Keratinocyte (primary cell): ENCODE measurements around the gene MSI2. TPM values are rescaled to one million over a fixed set of nuclear protein-coding genes. Genes with fewer than 3 reads are reported as not detected.
"Not testable (repeated sequence)": the region's sequence is repeated elsewhere in the genome, so short reads cannot be mapped to it uniquely, and the experiment has no call there.

Experiments
- DNase-seq: peaks from one replicate; pipeline ENCODE4 v3.0.0-alpha.2; 2011; ENCODE audit warnings: low read depth, missing footprints, low spot score
- FAIRE-seq: peaks from 2 replicates; lab custom pipeline; 2011; peaks lifted over from hg19 to GRCh38; lab: Jason Lieb, UNC
- H2AFZ ChIP-seq: 2 replicates; pipeline ENCODE4 v1.6.0; 2012; ENCODE audit warnings: low read length, control low read depth, inconsistent platforms; ENCODE audit not compliant: control insufficient read depth
- H3K27ac ChIP-seq: 2 replicates; pipeline ENCODE4 v1.5.1; 2011; ENCODE audit warnings: low read length; ENCODE audit not compliant: control insufficient read depth, insufficient read depth
- H3K27me3 ChIP-seq: 3 replicates; pipeline ENCODE4 v1.6.0; 2011; ENCODE audit warnings: low read length; ENCODE audit not compliant: control insufficient read depth, insufficient read depth; ENCODE audit errors: extremely low read depth
- H3K36me3 ChIP-seq, 2 experiments: 2 replicates in 1 of 2; 3 replicates in 1 of 2; pipeline ENCODE4 v1.5.1; 2011; ENCODE audit warnings: low read length in 2 of 2, mild to moderate bottlenecking in 1 of 2; ENCODE audit not compliant: control insufficient read depth in 2 of 2, insufficient read depth in 2 of 2; ENCODE audit errors: extremely low read depth in 1 of 2
- H3K4me1 ChIP-seq: 3 replicates; pipeline ENCODE4 v1.5.1; 2011; ENCODE audit warnings: low read length; ENCODE audit not compliant: control insufficient read depth, insufficient read depth; ENCODE audit errors: extremely low read depth
- H3K4me2 ChIP-seq: 3 replicates; pipeline ENCODE4 v1.6.0; 2011; ENCODE audit warnings: low read depth, low read length; ENCODE audit not compliant: control insufficient read depth, insufficient read depth; ENCODE audit errors: extremely low read depth
- H3K4me3 ChIP-seq, 3 experiments: fragments of 200-600 bp in 1 of 3; sonication (generic) in 1 of 3; 2 replicates in 2 of 3; 3 replicates in 1 of 3; pipeline ENCODE4 v1.5.1; 2011 to 2016; ENCODE audit warnings: low read length in 3 of 3, mild to moderate bottlenecking in 3 of 3, control low read depth in 2 of 3, inconsistent platforms in 1 of 3, low read depth in 1 of 3, mixed read lengths in 1 of 3, mixed run types in 1 of 3, moderate library complexity in 1 of 3; ENCODE audit not compliant: control insufficient read depth in 2 of 3, insufficient read depth in 2 of 3; ENCODE audit errors: extremely low read depth in 1 of 3
- H3K79me2 ChIP-seq: 2 replicates; pipeline ENCODE4 v1.6.0; 2012; ENCODE audit warnings: low read length; ENCODE audit not compliant: control insufficient read depth, insufficient read depth
- H3K9ac ChIP-seq: 3 replicates; pipeline ENCODE4 v1.6.0; 2011; ENCODE audit warnings: low read length; ENCODE audit not compliant: control insufficient read depth, insufficient read depth; ENCODE audit errors: extremely low read depth
- H3K9me1 ChIP-seq: 3 replicates; pipeline ENCODE4 v1.6.0; 2011; ENCODE audit warnings: low read length; ENCODE audit not compliant: control insufficient read depth, insufficient read depth; ENCODE audit errors: extremely low read depth
- H3K9me3 ChIP-seq: 2 replicates; pipeline ENCODE4 v1.5.1; 2012; ENCODE audit warnings: low read depth, low read length; ENCODE audit not compliant: control insufficient read depth
- H4K20me1 ChIP-seq: 3 replicates; pipeline ENCODE4 v1.6.0; 2011; ENCODE audit warnings: low read length; ENCODE audit not compliant: control insufficient read depth, insufficient read depth; ENCODE audit errors: extremely low read depth
- CTCF ChIP-seq, 3 experiments: IDR thresholded peaks in 1 of 3; conservative IDR thresholded peaks in 1 of 3; optimal IDR thresholded peaks in 1 of 3; 2 replicates in 2 of 3; 3 replicates in 1 of 3; pipeline versions ENCODE3 to v1.5.1; 2011; ENCODE audit warnings: low read length in 3 of 3, mild to moderate bottlenecking in 3 of 3, moderate library complexity in 2 of 3, control low read depth in 1 of 3, inconsistent platforms in 1 of 3; ENCODE audit not compliant: insufficient read depth in 2 of 3; ENCODE audit errors: extremely low read depth in 1 of 3
- EZH2 ChIP-seq: IDR thresholded peaks from one replicate; pipeline ENCODE4 v1.6.1; 2012; ENCODE audit warnings: inconsistent platforms, mild to moderate bottlenecking, low read length, moderate library complexity
- dilution Hi-C: fragments of 300-500 bp; cut with MboI; formaldehyde crosslinking; loops from one replicate; pipeline ENCODE4 v1.7.0; 2020; ENCODE audit warnings: low sequenced_read_pairs; ENCODE audit not compliant: extremely low pct_ligation_motif_present
- polyA plus RNA-seq, 5 experiments: library from polyadenylated mRNA; depleted of rRNA in 3 of 5; stranded (reverse) in 3 of 5; stranded (forward) in 1 of 5; unstranded in 1 of 5; fragments of >200 nt; gene quantifications; 1 replicate in 1 of 5; 2 replicates in 3 of 5; 3 replicates in 1 of 5; pipeline versions ENCODE4 v1.2.1 to v1.2.3, GENCODE V29; 2011 to 2012; ENCODE audit warnings: missing spikeins in 2 of 5, low read depth in 1 of 5, low replicate concordance in 1 of 5

Gene MSI2
- polyA plus RNA-seq, 1 donor (not counting 4 experiments of a cell fraction or from before 2014, with no cell fraction given), result 22.3 TPM

GRCh38 chr17:57498443-57498842, 242.1 kb downstream of the MSI2 start:
- H3K79me2 ChIP-seq, result no peaks in the 10 kb centered on the region
- no peak overlapping the region for H3K4me2 ChIP-seq
- no peak overlapping the region for H3K4me3 ChIP-seq
- no peaks in the 10 kb centered on the region for H3K9me3 ChIP-seq
- FAIRE-seq, result no peak
- no peaks in the 10 kb centered on the region for H3K27me3 ChIP-seq
- H3K4me1 ChIP-seq, result no peaks in the 10 kb centered on the region
- H3K36me3 ChIP-seq, result no peaks in the 10 kb centered on the region
- H3K9me1 ChIP-seq, result no peaks in the 10 kb centered on the region
- H3K9ac ChIP-seq, result no peak overlapping the region
- H3K27ac ChIP-seq, result no peak overlapping the region
- TF ChIP-seq EZH2 (no peak), CTCF (optimal IDR thresholded peaks at IDR 0.05 in 1 of 3, IDR thresholded peaks at IDR 0.05 in 1 of 3, conservative IDR thresholded peaks at IDR 0.05 in 1 of 3; ENCODE audit: extremely low read depth in 1 of 3, insufficient read depth in 2 of 3, low read length in 3 of 3) (no peak)
- no peaks in the 10 kb centered on the region for H4K20me1 ChIP-seq
- dilution Hi-C loops, result no loop called here
- no peak overlapping the region for H2AFZ ChIP-seq
- no peak for DNase-seq

GRCh38 chr17:57499221-57499620, 242.9 kb downstream of the MSI2 start:
- H3K9me3 ChIP-seq, H3K4me1 ChIP-seq, H3K4me2 ChIP-seq, FAIRE-seq, H4K20me1 ChIP-seq, H3K36me3 ChIP-seq, H2AFZ ChIP-seq, DNase-seq, H3K27ac ChIP-seq, H3K79me2 ChIP-seq, dilution Hi-C loops, H3K9me1 ChIP-seq, H3K9ac ChIP-seq, H3K4me3 ChIP-seq, H3K27me3 ChIP-seq: not testable (repeated sequence)

- Histone ChIP-seq H2AFZ (no peak overlapping the region), H3K4me1 (no peaks in the 10 kb centered on the region), H3K9ac (no peak overlapping the region), H3K4me3 (no peak overlapping the region), H3K9me1 (no peaks in the 10 kb centered on the region), H3K79me2 (no peaks in the 10 kb centered on the region), H3K4me2 (no peak overlapping the region), H3K27me3 (no peaks in the 10 kb centered on the region), H3K27ac (no peak overlapping the region), H3K36me3 (no peaks in the 10 kb centered on the region), H4K20me1 (no peaks in the 10 kb centered on the region), H3K9me3 (no peaks in the 10 kb centered on the region)
- DNase-seq (no peak), FAIRE-seq (no peak)
- dilution Hi-C loops, result no loop called here
- no peak for TF ChIP-seq EZH2
- TF ChIP-seq CTCF (optimal IDR thresholded peaks at IDR 0.05 in 1 of 3, IDR thresholded peaks at IDR 0.05 in 1 of 3, conservative IDR thresholded peaks at IDR 0.05 in 1 of 3; ENCODE audit: extremely low read depth in 1 of 3, insufficient read depth in 2 of 3, low read length in 3 of 3), result no peak
These were observed 243.3 kb downstream of the MSI2 start for GRCh38 chr17:57499648-57500049.
